H1 (cell line): Measurements from ENCODE around the gene RBM18. TPM values are rescaled to one million over a fixed set of nuclear protein-coding genes. Genes with fewer than 3 reads are reported as not detected.
A peak's percentile ranks its signal among the peaks of the same experiment; 100 is the strongest.

ENCODE experiments used
- CTCF ChIA-PET: fragments of 300-600 bp; sonication (Branson Sonifier 250); formaldehyde crosslinking; loops from one replicate; lab custom pipeline; 2021; ENCODE audit not compliant: partially characterized antibody; lab: Charles Lee
- POLR2A ChIA-PET: fragments of 300-600 bp; sonication (Branson Sonifier 250); formaldehyde crosslinking; loops from one replicate; lab custom pipeline; 2021; ENCODE audit warnings: inconsistent platforms; ENCODE audit not compliant: partially characterized antibody; lab: Charles Lee
- DNase-seq, 2 experiments: peaks; one replicate each; pipeline versions ENCODE4 v3.0.0 to v3.0.0-alpha.2; 2010 to 2022; ENCODE audit warnings: low spot score in 2 of 2, low read depth in 1 of 2, mixed read lengths in 1 of 2
- FAIRE-seq: peaks from 2 replicates; lab custom pipeline; 2011; peaks lifted over from hg19 to GRCh38; lab: Jason Lieb, UNC
- H2AFZ ChIP-seq: 2 replicates; pipeline ENCODE4 v1.8.1; 2012; ENCODE audit warnings: low read length, inconsistent platforms
- H2AK5ac ChIP-seq: 2 replicates; pipeline ENCODE4 v1.6.1; 2013; ENCODE audit warnings: low read depth, low read length
- H2BK120ac ChIP-seq: replicated peaks from 2 replicates; pipeline ENCODE3; 2013; ENCODE audit warnings: low read depth, low read length, inconsistent platforms
- H2BK12ac ChIP-seq: 2 replicates; pipeline ENCODE4 v1.6.1; 2013; ENCODE audit warnings: low read depth, low read length
- H2BK15ac ChIP-seq: 2 replicates; pipeline ENCODE4 v1.6.1; 2013; ENCODE audit warnings: low read length
- H2BK20ac ChIP-seq: 2 replicates; pipeline ENCODE4 v1.6.1; 2013; ENCODE audit warnings: low read length
- H2BK5ac ChIP-seq: 2 replicates; pipeline ENCODE4 v1.6.1; 2013; ENCODE audit warnings: low read depth, low read length
- H3K14ac ChIP-seq: 2 replicates; pipeline ENCODE4 v1.6.1; 2013; ENCODE audit warnings: inconsistent platforms; ENCODE audit not compliant: insufficient read length
- H3K18ac ChIP-seq: 2 replicates; pipeline ENCODE4 v1.6.1; 2013; ENCODE audit warnings: low read length; ENCODE audit errors: extremely low read depth
- H3K23ac ChIP-seq: 2 replicates; pipeline ENCODE4 v1.6.1; 2013; ENCODE audit warnings: inconsistent platforms; ENCODE audit not compliant: insufficient read length
- H3K23me2 ChIP-seq: 2 replicates; pipeline ENCODE4 v1.6.1; 2013; ENCODE audit warnings: low read depth, low read length
- H3K27ac ChIP-seq: 2 replicates; pipeline ENCODE4 v1.6.1; 2011; ENCODE audit warnings: low read depth, low read length, inconsistent platforms
- H3K27me3 ChIP-seq, 4 experiments: replicated peaks in 1 of 4; 1 replicate in 1 of 4; 2 replicates in 3 of 4; pipeline versions ENCODE4 v1.6.1 to v1.8.1; 2011 to 2013; ENCODE audit warnings: low read length in 3 of 4, mild to moderate bottlenecking in 3 of 4, inconsistent platforms in 2 of 4, mixed read lengths in 2 of 4, moderate library complexity in 1 of 4; ENCODE audit not compliant: control insufficient read depth in 3 of 4, insufficient read depth in 3 of 4; ENCODE audit errors: extremely low read depth in 1 of 4
- H3K36me3 ChIP-seq, 4 experiments: 2 replicates each; pipeline versions ENCODE4 v1.6.1 to v1.8.1; 2011 to 2013; ENCODE audit warnings: mild to moderate bottlenecking in 4 of 4, low read length in 3 of 4, moderate library complexity in 2 of 4, control low read depth in 1 of 4, inconsistent platforms in 1 of 4; ENCODE audit not compliant: insufficient read depth in 4 of 4, control insufficient read depth in 2 of 4
- H3K4ac ChIP-seq: replicated peaks from 2 replicates; pipeline ENCODE3; 2013; ENCODE audit warnings: low read length, low read depth, mixed read lengths, inconsistent platforms; ENCODE audit not compliant: insufficient read length
- H3K4me1 ChIP-seq, 4 experiments: replicated peaks in 1 of 4; 1 replicate in 1 of 4; 2 replicates in 3 of 4; pipeline versions ENCODE4 v1.6.1 to v1.8.1; 2011 to 2013; ENCODE audit warnings: low read length in 3 of 4, inconsistent platforms in 2 of 4, mixed read lengths in 1 of 4; ENCODE audit not compliant: insufficient read depth in 4 of 4, control insufficient read depth in 3 of 4
- H3K4me2 ChIP-seq, 2 experiments: 2 replicates each; pipeline versions ENCODE4 v1.6.1 to v1.8.1; 2011 to 2013; ENCODE audit warnings: low read depth in 2 of 2, low read length in 2 of 2, control low read depth in 1 of 2, inconsistent platforms in 1 of 2, mild to moderate bottlenecking in 1 of 2; ENCODE audit not compliant: insufficient read depth in 1 of 2
- H3K4me3 ChIP-seq, 4 experiments: fragments of 200-600, 300-600 bp in 1 of 4; sonication (generic), shearing (Covaris generic), sonication (Bioruptor Twin) in 1 of 4; 2 replicates each; pipeline versions ENCODE4 v1.5.1 to v1.8.1; 2011 to 2016; ENCODE audit warnings: low read length in 4 of 4, low read depth in 3 of 4, control low read depth in 2 of 4, inconsistent platforms in 2 of 4, mild to moderate bottlenecking in 2 of 4, mixed read lengths in 1 of 4, moderate library complexity in 1 of 4; ENCODE audit not compliant: insufficient read depth in 2 of 4; ENCODE audit errors: extremely low read depth in 1 of 4
- H3K56ac ChIP-seq: replicated peaks from 2 replicates; pipeline ENCODE3; 2013; ENCODE audit warnings: low read depth, mild to moderate bottlenecking, mixed read lengths, low read length, inconsistent platforms; ENCODE audit not compliant: insufficient read length
- H3K79me1 ChIP-seq: 2 replicates; pipeline ENCODE4 v1.6.1; 2013; ENCODE audit warnings: low read depth, low read length, control low read depth
- H3K79me2 ChIP-seq, 2 experiments: 2 replicates each; pipeline versions ENCODE4 v1.6.1 to v1.8.1; 2012 to 2013; ENCODE audit warnings: low read length in 2 of 2, mild to moderate bottlenecking in 2 of 2, inconsistent platforms in 1 of 2; ENCODE audit not compliant: insufficient read depth in 2 of 2, control insufficient read depth in 1 of 2
- H3K9ac ChIP-seq, 4 experiments: replicated peaks in 1 of 4; 1 replicate in 1 of 4; 2 replicates in 3 of 4; pipeline versions ENCODE4 v1.6.1 to v1.8.1; 2011 to 2013; ENCODE audit warnings: low read depth in 3 of 4, low read length in 3 of 4, control low read depth in 2 of 4, mild to moderate bottlenecking in 2 of 4, moderate library complexity in 2 of 4, inconsistent platforms in 1 of 4; ENCODE audit errors: extremely low read depth in 1 of 4
- H3K9me3 ChIP-seq, 2 experiments: 2 replicates each; pipeline versions ENCODE4 v1.6.1 to v1.8.1; 2012 to 2013; ENCODE audit warnings: mild to moderate bottlenecking in 2 of 2, moderate library complexity in 2 of 2, control low read depth in 1 of 2, inconsistent platforms in 1 of 2, low read depth in 1 of 2, low read length in 1 of 2, mixed read lengths in 1 of 2; ENCODE audit not compliant: insufficient read depth in 2 of 2
- H4K20me1 ChIP-seq, 2 experiments: replicated peaks in 1 of 2; 2 replicates each; pipeline versions ENCODE3 to v1.8.1; 2011 to 2013; ENCODE audit warnings: inconsistent platforms in 2 of 2, low read length in 2 of 2, mild to moderate bottlenecking in 1 of 2; ENCODE audit not compliant: insufficient read depth in 2 of 2, control insufficient read depth in 1 of 2
- H4K5ac ChIP-seq: 2 replicates; pipeline ENCODE4 v1.6.1; 2013; ENCODE audit warnings: low read length, low read depth, mixed read lengths, inconsistent platforms; ENCODE audit not compliant: insufficient read length
- H4K8ac ChIP-seq: 2 replicates; pipeline ENCODE4 v1.8.0; 2013; ENCODE audit warnings: mild to moderate bottlenecking, moderate library complexity, low read length, inconsistent platforms; ENCODE audit not compliant: insufficient read depth; ENCODE audit errors: extremely low read depth
- H4K91ac ChIP-seq: replicated peaks from 2 replicates; pipeline ENCODE3; 2013; ENCODE audit warnings: low read length, mixed read lengths, inconsistent platforms; ENCODE audit not compliant: insufficient read length
- ATF3 ChIP-seq: IDR thresholded peaks from 2 replicates; pipeline ENCODE4 v1.6.1; 2011; ENCODE audit warnings: low read depth, mild to moderate bottlenecking, low read length; ENCODE audit not compliant: insufficient read depth
- BRCA1 ChIP-seq: IDR thresholded peaks from 2 replicates; pipeline ENCODE4 v1.6.1; 2012; ENCODE audit warnings: low read depth, low read length, improper control_type of control experiment
- CBX8 ChIP-seq: fragments of 300-800, 300-1000 bp; sonication (generic); IDR thresholded peaks from 2 replicates; pipeline ENCODE4 v1.7.1; 2016; ENCODE audit warnings: low read depth, low read length, borderline replicate concordance
- EGR1 ChIP-seq: IDR thresholded peaks from 2 replicates; pipeline ENCODE4 v1.6.1; 2011; ENCODE audit warnings: low read depth, low read length, borderline replicate concordance
- GTF2F1 ChIP-seq: IDR thresholded peaks from 2 replicates; pipeline ENCODE4 v1.6.1; 2012; ENCODE audit warnings: low read depth, low read length, improper control_type of control experiment, borderline replicate concordance
- KDM1A ChIP-seq: fragments of 200-600, 300-600 bp; sonication (generic); IDR thresholded peaks from 2 replicates; pipeline ENCODE4 v1.7.1; 2016; ENCODE audit warnings: mild to moderate bottlenecking, low read length, borderline replicate concordance
- MAFK ChIP-seq: IDR thresholded peaks from 2 replicates; pipeline ENCODE4 v1.6.1; 2012; ENCODE audit warnings: low read depth, mild to moderate bottlenecking, improper control_type of control experiment, low read length
- SUZ12 ChIP-seq: fragments of 200-600 bp; sonication (generic); IDR thresholded peaks from 2 replicates; pipeline ENCODE4 v1.6.1; 2012; ENCODE audit warnings: mild to moderate bottlenecking, inconsistent platforms, low read length, moderate library complexity, mixed read lengths
- WGBS, 2 experiments: shearing (Covaris generic) in 1 of 2; methylation state at CpG; one replicate each; pipeline versions ENCODE4 v1.1.6 to v1.1.7; 2013 to 2015; ENCODE audit warnings: low lambda C conversion rate in 2 of 2, mixed read lengths in 2 of 2, inconsistent platforms in 1 of 2, low coverage in 1 of 2, missing lambda C conversion rate in 1 of 2; ENCODE audit not compliant: insufficient replicate concordance in 2 of 2, insufficient coverage in 1 of 2, insufficient read length in 1 of 2; ENCODE audit errors: extremely low coverage in 1 of 2, missing lambda C conversion rate in 1 of 2; 5-methylcytosine and 5-hydroxymethylcytosine counted together
- polyA plus RNA-seq, 7 experiments: library from polyadenylated mRNA; depleted of rRNA in 3 of 7; stranded (reverse) in 5 of 7; unstranded in 2 of 7; fragments of >200 nt in 5 of 7; fragments of 200-250 nt in 2 of 7; gene quantifications; 1 replicate in 5 of 7; 2 replicates in 1 of 7; 4 replicates in 1 of 7; pipeline versions ENCODE4 v1.2.1 to v1.2.3, GENCODE V29; 2011 to 2013; ENCODE audit warnings: missing spikeins in 2 of 7, mixed read lengths in 2 of 7
- total RNA-seq: library from RNA; stranded (reverse); fragmentation: NEBNext Ultra II Directional; extraction: Animal tissue kit (Norgen Biotek cat#: 25700); gene quantifications from 2 replicates; pipeline ENCODE4 v1.2.1, GENCODE V29; 2021

The RBM18 gene
- total and polyA plus RNA-seq, 2 of the 8 experiments (the other 6 are each of a cell fraction or from before 2014, with no cell fraction given): 5.9 to 14.3 TPM

GRCh38 chr9:122220673-122221182 is 43.9 kb downstream of the RBM18 start:
- WGBS, 2 experiments: 5% methylated on average over 18 of the region's 18 CpGs; no CpG with 5 or more reads in 1 of the 2 experiments
- DNase-seq (no peak), FAIRE-seq (no peak)
- no peak overlapping the region for H3K23ac ChIP-seq
- peaks cover 93 to 100% (median 99%) of the 10 kb centered on the region in 4 experiments for H3K27me3 ChIP-seq
- H2BK5ac ChIP-seq: 0 out of 2 replicates have a peak overlapping the region, but pooled peaks have one; percentile 52
- H3K18ac ChIP-seq: peak overlapping the region; percentile 44; the same call in 1 of the 2 replicates
- peaks cover 15 to 35% of the 10 kb centered on the region in 2 experiments for H4K20me1 ChIP-seq
- H3K56ac ChIP-seq: no peak overlapping the region
- H4K8ac ChIP-seq: no peak overlapping the region
- H3K79me1 ChIP-seq: no peaks in the 10 kb centered on the region
- H3K9me3 ChIP-seq: no peaks in the 10 kb centered on the region
- H3K9ac ChIP-seq: no peak overlapping the region
- ChIA-PET CTCF (interaction anchor here (0.8 to 4.6 kb wide), 5 partner anchors 10 to 96 kb away, joined by 3 to 26 read pairs (median 3); partner anchors contain the start of gene NDUFA8), POLR2A (interaction anchor here (0.7 to 1.0 kb wide), 4 partner anchors 23 to 94 kb away, joined by 3 to 4 read pairs (median 3); no protein-coding TSS in a partner anchor)
- H4K91ac ChIP-seq: no peak overlapping the region
- peaks cover 25% of the 10 kb centered on the region; the same call in 1 of the 2 replicates for H3K23me2 ChIP-seq
- no peak overlapping the region for H3K4ac ChIP-seq
- no peak for TF ChIP-seq MAFK
- TF ChIP-seq EGR1: no peak
- no peak for TF ChIP-seq BRCA1
- peak; percentile 99 for TF ChIP-seq CBX8
- TF ChIP-seq SUZ12: no peak; the same call in none of the 2 replicates
- TF ChIP-seq GTF2F1: no peak
- no peak for TF ChIP-seq ATF3
- no peak for TF ChIP-seq KDM1A
- no peaks in the 10 kb centered on the region for H3K79me2 ChIP-seq
- H2BK20ac ChIP-seq: peak overlapping the region; percentile 89; the same call in 1 of the 2 replicates
- no peak overlapping the region for H2AFZ ChIP-seq
- H3K4me3 ChIP-seq: peak overlapping the region; percentile 8 to 59 (median 26); a peak in 5 of 8 replicates
- peak overlapping the region; percentile 95 for H2BK12ac ChIP-seq
- H3K27ac ChIP-seq: no peak overlapping the region
- H3K14ac ChIP-seq: no peak overlapping the region
- no peaks in the 10 kb centered on the region; a peak in 1 of 8 replicates for H3K36me3 ChIP-seq
- H3K4me2 ChIP-seq: peak overlapping the region; percentile 80 to 87
- 0 out of 2 replicates have a peak overlapping the region, but pooled peaks have one; percentile 18 for H2AK5ac ChIP-seq
- peak overlapping the region; percentile 50; the same call in 1 of the 2 replicates for H2BK15ac ChIP-seq
- no peak overlapping the region for H4K5ac ChIP-seq
- peaks cover 5 to 47% (median 35%) of the 10 kb centered on the region in 4 experiments for H3K4me1 ChIP-seq
- no peak overlapping the region for H2BK120ac ChIP-seq
